Glutamatergic neuron (in vitro differentiated cells): ENCODE data around the gene CRYBG1. TPM values are rescaled to one million over a fixed set of nuclear protein-coding genes. Genes with fewer than 3 reads are reported as not detected.
A peak's percentile ranks its signal among the peaks of the same experiment; 100 is the strongest.

Source experiments
- DNase-seq: peaks from one replicate; pipeline ENCODE4 v3.0.0; 2022
- H3K27ac Mint-ChIP-seq: one replicate; pipeline ENCODE4 v1.8.0; 2020; ENCODE audit warnings: mild to moderate bottlenecking, mixed read lengths, inconsistent platforms; ENCODE audit not compliant: unreplicated experiment
- H3K27me3 Mint-ChIP-seq: one replicate; pipeline ENCODE4 v1.8.0; 2020; ENCODE audit warnings: mild to moderate bottlenecking, moderate library complexity, mixed read lengths, inconsistent platforms; ENCODE audit not compliant: unreplicated experiment
- H3K36me3 Mint-ChIP-seq: one replicate; pipeline ENCODE4 v1.8.0; 2020; ENCODE audit warnings: mild to moderate bottlenecking, mixed read lengths, inconsistent platforms; ENCODE audit not compliant: unreplicated experiment
- H3K4me1 Mint-ChIP-seq: one replicate; pipeline ENCODE4 v1.8.0; 2020; ENCODE audit warnings: mild to moderate bottlenecking, low read depth, mixed read lengths, inconsistent platforms; ENCODE audit not compliant: unreplicated experiment
- H3K4me3 Mint-ChIP-seq: one replicate; pipeline ENCODE4 v1.8.0; 2020; ENCODE audit warnings: mild to moderate bottlenecking, mixed read lengths, inconsistent platforms; ENCODE audit not compliant: unreplicated experiment
- H3K9me3 Mint-ChIP-seq: one replicate; pipeline ENCODE4 v1.8.0; 2020; ENCODE audit warnings: mild to moderate bottlenecking, moderate library complexity, mixed read lengths, inconsistent platforms; ENCODE audit not compliant: unreplicated experiment
- long read RNA-seq: library from polyadenylated mRNA; unstranded; transcript quantifications from one replicate; pipeline ENCODE4 v2.0.0, GENCODE V29; 2020; ENCODE audit not compliant: unreplicated experiment
- total RNA-seq: library from RNA; stranded (reverse); fragmentation: NEBNext Ultra II Directional; extraction: Animal tissue kit (Norgen Biotek cat#: 25700); gene quantifications from one replicate; pipeline ENCODE4 v1.2.1, GENCODE V29; 2021; ENCODE audit not compliant: unreplicated experiment
- TF ChIP-seq, protein P1 (sequence below): fragments of 200-600 bp; sonication (generic); IDR thresholded peaks from one replicate; pipeline ENCODE4 v1.5.0; 2021; ENCODE audit not compliant: partially characterized antibody, unreplicated experiment

The CRYBG1 gene, protein sequence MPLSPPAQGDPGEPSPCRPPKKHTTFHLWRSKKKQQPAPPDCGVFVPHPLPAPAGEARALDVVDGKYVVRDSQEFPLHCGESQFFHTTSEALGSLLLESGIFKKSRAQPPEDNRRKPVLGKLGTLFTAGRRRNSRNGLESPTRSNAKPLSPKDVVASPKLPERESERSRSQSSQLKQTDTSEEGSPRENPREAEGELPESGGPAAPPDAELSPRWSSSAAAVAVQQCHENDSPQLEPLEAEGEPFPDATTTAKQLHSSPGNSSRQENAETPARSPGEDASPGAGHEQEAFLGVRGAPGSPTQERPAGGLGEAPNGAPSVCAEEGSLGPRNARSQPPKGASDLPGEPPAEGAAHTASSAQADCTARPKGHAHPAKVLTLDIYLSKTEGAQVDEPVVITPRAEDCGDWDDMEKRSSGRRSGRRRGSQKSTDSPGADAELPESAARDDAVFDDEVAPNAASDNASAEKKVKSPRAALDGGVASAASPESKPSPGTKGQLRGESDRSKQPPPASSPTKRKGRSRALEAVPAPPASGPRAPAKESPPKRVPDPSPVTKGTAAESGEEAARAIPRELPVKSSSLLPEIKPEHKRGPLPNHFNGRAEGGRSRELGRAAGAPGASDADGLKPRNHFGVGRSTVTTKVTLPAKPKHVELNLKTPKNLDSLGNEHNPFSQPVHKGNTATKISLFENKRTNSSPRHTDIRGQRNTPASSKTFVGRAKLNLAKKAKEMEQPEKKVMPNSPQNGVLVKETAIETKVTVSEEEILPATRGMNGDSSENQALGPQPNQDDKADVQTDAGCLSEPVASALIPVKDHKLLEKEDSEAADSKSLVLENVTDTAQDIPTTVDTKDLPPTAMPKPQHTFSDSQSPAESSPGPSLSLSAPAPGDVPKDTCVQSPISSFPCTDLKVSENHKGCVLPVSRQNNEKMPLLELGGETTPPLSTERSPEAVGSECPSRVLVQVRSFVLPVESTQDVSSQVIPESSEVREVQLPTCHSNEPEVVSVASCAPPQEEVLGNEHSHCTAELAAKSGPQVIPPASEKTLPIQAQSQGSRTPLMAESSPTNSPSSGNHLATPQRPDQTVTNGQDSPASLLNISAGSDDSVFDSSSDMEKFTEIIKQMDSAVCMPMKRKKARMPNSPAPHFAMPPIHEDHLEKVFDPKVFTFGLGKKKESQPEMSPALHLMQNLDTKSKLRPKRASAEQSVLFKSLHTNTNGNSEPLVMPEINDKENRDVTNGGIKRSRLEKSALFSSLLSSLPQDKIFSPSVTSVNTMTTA (N-terminal part only)
- 0.15 TPM for total RNA-seq
- long read RNA-seq: 0 reads

DNA sequence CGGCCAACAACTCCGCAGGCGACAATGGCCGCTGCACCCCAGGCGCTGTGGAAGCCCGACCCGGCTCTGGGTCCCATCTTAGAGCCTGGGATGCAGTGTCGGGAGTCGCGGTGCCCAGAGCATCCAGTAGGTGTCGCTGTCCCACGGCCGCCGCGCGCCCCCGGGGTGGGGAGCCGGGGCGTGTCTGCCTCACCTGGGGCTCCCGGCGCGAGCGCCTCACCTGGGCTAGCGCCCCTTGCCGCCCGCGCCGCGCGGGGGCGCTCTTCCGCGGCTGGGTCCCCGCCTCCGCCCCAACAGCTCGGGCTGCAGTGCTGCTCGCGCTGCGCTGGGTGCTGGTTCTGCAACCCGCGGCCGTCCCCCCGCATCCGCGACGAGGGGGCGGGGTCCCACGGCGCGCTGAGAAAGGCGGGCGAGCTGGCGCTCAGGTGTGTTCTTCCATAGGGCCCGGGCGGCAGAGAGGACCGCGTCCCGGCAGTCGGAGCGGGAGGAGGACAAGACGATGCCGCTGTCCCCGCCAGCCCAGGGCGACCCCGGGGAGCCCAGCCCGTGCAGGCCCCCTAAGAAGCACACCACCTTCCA, at the start of gene CRYBG1:
Gene CRYBG1 (plus strand): TSS at position 308 of the 579 bp plus-strand sequence. CDS start 192 bp downstream, at position 500.
- Mint-ChIP-seq H3K4me3 (peak within 1 kb of the TSS; percentile 89), H3K4me1 (peaks cover 4% of the 10 kb centered on the region), H3K27me3 (peaks cover 12% of the 10 kb centered on the region), H3K9me3 (peaks cover 5% of the 10 kb centered on the region), H3K27ac (no peak within 1 kb of the TSS), H3K36me3 (no peaks in the 10 kb centered on the region)
- peak; percentile 78 for DNase-seq
- TF ChIP-seq, protein P1, sequence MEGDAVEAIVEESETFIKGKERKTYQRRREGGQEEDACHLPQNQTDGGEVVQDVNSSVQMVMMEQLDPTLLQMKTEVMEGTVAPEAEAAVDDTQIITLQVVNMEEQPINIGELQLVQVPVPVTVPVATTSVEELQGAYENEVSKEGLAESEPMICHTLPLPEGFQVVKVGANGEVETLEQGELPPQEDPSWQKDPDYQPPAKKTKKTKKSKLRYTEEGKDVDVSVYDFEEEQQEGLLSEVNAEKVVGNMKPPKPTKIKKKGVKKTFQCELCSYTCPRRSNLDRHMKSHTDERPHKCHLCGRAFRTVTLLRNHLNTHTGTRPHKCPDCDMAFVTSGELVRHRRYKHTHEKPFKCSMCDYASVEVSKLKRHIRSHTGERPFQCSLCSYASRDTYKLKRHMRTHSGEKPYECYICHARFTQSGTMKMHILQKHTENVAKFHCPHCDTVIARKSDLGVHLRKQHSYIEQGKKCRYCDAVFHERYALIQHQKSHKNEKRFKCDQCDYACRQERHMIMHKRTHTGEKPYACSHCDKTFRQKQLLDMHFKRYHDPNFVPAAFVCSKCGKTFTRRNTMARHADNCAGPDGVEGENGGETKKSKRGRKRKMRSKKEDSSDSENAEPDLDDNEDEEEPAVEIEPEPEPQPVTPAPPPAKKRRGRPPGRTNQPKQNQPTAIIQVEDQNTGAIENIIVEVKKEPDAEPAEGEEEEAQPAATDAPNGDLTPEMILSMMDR: peak; percentile 97

DNA sequence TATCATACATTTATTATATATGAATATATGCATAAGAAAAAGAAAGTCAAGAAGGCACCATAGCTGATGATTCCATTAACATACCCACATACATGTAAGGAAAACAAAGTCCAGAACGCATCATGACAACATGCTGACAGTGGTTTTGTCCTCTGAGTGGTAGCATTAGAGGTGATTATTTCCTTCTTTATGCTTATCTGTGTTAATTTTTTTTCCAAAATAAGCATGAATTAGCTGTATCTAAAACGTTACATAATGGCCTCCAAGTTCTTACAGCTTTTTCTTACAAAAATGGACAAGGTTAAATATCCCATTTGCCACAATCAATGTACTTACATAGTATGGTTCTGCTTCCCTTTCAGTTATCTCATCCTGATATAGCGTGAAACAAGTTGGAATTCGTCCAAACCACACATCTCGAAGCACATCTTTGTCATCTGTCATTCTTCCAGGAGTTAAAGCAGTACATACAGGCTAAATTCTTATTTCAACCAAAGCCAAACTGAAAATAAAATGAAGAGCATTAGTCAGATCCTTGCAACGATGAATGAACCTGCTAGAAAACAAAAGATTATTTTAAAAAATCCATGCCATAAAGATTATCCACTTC, 44.6 kb upstream of the CRYBG1 start:
- H3K36me3 Mint-ChIP-seq: no peaks in the 10 kb centered on the region
- no peak overlapping the region for H3K4me3 Mint-ChIP-seq
- no peaks in the 10 kb centered on the region for H3K9me3 Mint-ChIP-seq
- H3K27me3 Mint-ChIP-seq: no peaks in the 10 kb centered on the region
- H3K4me1 Mint-ChIP-seq: no peaks in the 10 kb centered on the region
- no peak for DNase-seq
- TF ChIP-seq, protein P1: no peak
- H3K27ac Mint-ChIP-seq: no peak overlapping the region

DNA sequence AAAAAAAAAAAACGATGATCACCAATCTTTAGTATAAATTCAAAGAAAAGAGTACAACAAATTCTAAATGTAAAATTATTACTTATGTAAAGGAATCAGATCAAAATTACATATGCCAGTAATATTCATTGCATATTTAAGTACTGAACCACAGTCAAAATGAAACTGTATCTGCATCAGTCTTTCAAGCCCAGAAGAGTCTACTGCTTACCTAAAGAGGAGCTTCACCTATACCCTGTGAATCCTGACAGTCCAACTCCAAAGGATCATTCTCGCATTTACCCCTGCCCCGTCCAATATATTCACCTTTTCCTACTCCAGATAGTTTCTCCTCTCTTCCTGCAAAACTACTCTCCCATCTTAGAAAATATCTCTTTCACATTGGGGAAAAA, 44.1 kb upstream of the CRYBG1 start:
- Mint-ChIP-seq H3K4me3 (no peak overlapping the region), H3K36me3 (no peaks in the 10 kb centered on the region), H3K9me3 (no peaks in the 10 kb centered on the region), H3K27ac (no peak overlapping the region), H3K27me3 (no peaks in the 10 kb centered on the region), H3K4me1 (no peaks in the 10 kb centered on the region)
- no peak for DNase-seq
- TF ChIP-seq, protein P1: no peak

DNA sequence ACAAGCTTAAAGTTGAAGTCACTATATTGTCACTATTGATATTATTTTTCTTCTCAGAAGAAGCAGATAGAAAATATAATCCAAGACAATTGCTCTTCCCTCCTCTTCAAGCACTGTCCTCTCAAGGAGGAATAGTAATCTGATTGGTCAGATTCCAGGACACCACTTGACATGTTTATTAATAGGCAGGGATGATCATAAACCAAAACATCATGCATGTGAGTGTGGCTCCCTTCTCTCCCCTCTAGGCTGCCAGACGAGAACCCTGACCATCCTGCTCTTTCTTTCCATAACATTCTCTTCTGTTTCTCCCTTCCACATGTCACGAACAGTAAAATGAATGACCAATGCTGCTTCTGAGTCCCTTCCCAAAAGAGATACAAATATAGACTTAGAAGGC, 42.5 kb upstream of the CRYBG1 start:
- no peaks in the 10 kb centered on the region for H3K9me3 Mint-ChIP-seq
- no peaks in the 10 kb centered on the region for H3K4me1 Mint-ChIP-seq
- H3K36me3 Mint-ChIP-seq: no peaks in the 10 kb centered on the region
- TF ChIP-seq, protein P1: no peak
- no peak overlapping the region for H3K4me3 Mint-ChIP-seq
- no peaks in the 10 kb centered on the region for H3K27me3 Mint-ChIP-seq
- no peak for DNase-seq
- no peak overlapping the region for H3K27ac Mint-ChIP-seq
